ENCODE measurements around the gene PCED1A. TPM values are rescaled to one million over a fixed set of nuclear protein-coding genes. Genes with fewer than 3 reads are reported as not detected.

Gene PCED1A
- total and polyA plus RNA-seq, 2 of the 8 experiments (the other 6 are each of a cell fraction or from before 2014, with no cell fraction given) = 13.4 to 18.9 TPM

- no peak for TF ChIP-seq BACH1 (IDR thresholded peaks at IDR 0.05; ENCODE audit: low read length)
- no peak for TF ChIP-seq CTCF (IDR thresholded peaks at IDR 0.05; ENCODE audit: control extremely low read depth in 1 of 3, insufficient read depth in 1 of 3, low read depth in 1 of 3, low read length in 3 of 3)
- TF ChIP-seq HDAC2 (IDR thresholded peaks at IDR 0.05; ENCODE audit: borderline replicate concordance in 1 of 2, low read depth in 2 of 2, low read length in 2 of 2) = no peak
- no peak for TF ChIP-seq GABPA (IDR thresholded peaks at IDR 0.05; ENCODE audit: borderline replicate concordance, insufficient read depth, low read length)
- TF ChIP-seq SIRT6 (IDR thresholded peaks at IDR 0.05; ENCODE audit: low read length) = no peak
- TF ChIP-seq HDAC6 (IDR thresholded peaks at IDR 0.05; ENCODE audit: low read depth, low read length) = no peak
- TF ChIP-seq SIN3A (conservative IDR thresholded peaks at IDR 0.05 in 1 of 2, IDR thresholded peaks at IDR 0.05 in 1 of 2; ENCODE audit: low read depth in 1 of 2, low read length in 2 of 2) = no peak
- TF ChIP-seq KDM5A (IDR thresholded peaks at IDR 0.05; ENCODE audit: low read length) = no peak
- TF ChIP-seq TAF1 (IDR thresholded peaks at IDR 0.05; ENCODE audit: low read depth, low read length) = no peak
These were observed 36.2 kb downstream of the PCED1A start (continued) for GRCh38 chr20:2804041-2804828.

All from H1 (cell line).